GM11168 (cell line): ENCODE data around the gene KMT2E.
"Not testable (repeated sequence)": the region's sequence is repeated elsewhere in the genome, so short reads cannot be mapped to it uniquely, and the experiment has no call there.

Experiments
- in situ Hi-C: fragments of 300-500 bp; cut with MboI; formaldehyde crosslinking; loops from one replicate; pipeline ENCODE4 v1.12.0; 2022; ENCODE audit warnings: low sequenced_read_pairs; ENCODE audit not compliant: unreplicated experiment

KMT2E gene

DNA sequence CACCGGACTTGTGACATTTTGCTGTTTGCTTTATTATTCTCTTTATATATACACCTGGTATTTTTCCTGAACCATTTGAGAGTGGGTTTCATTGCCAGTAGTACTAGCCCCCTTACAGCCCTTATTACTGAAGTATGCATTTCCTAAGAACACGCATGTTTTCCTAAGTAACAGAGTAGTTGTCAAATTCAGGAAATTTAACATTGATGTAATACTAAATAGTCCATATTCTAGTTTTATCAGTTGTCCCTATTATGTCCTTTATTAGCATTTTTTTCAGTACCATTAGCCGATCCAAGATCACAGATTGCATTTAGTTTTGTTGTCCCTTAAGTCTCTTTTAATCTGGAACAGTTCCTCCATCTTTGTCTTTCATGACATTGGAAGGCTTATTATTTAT lies 8.0 kb downstream of the KMT2E start:
- in situ Hi-C loops = no loop called here

DNA sequence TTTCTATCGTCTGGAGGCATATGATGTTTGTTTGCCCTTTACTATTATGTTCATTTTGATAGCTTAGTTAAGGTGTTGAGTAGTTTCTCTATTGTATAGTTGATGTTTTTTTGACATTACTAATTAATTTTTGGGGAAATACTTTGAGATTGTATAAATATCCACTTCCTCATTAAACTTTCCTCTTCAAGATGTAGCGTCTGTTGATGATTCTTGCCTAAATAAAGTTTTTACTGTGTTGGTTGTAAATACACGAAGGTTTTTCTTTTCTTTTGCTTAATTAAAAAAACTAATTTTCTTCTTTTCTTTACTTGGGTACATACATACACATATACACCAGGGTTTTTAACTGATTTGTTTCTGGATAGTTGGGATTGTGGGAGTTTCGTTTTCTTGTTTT lies 8.5 kb downstream of the KMT2E start:
- in situ Hi-C loops = no loop called here

GRCh38 chr7:105024734-105025133 lies 10.7 kb downstream of the KMT2E start:
- in situ Hi-C loops = no loop called here

DNA sequence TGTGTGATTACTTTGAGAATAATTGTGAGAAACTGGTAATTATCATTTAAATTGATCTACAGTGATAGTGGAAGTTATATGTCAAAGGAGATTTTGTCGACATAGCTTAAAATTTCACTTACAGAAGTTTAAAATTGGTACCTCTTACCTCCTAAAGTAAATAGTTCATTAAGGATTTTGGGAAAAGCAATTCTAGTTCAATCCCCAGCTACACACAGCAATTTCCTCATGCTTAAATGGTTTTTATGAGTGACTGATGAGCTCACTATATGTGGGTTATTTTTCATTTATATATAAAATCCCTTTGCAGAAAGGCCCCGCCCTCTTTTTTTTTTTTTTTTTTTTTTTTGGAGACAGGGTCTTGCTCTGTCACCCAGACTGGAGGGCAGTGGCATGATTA lies 12.7 kb downstream of the KMT2E start:
- in situ Hi-C loops = no loop called here

DNA sequence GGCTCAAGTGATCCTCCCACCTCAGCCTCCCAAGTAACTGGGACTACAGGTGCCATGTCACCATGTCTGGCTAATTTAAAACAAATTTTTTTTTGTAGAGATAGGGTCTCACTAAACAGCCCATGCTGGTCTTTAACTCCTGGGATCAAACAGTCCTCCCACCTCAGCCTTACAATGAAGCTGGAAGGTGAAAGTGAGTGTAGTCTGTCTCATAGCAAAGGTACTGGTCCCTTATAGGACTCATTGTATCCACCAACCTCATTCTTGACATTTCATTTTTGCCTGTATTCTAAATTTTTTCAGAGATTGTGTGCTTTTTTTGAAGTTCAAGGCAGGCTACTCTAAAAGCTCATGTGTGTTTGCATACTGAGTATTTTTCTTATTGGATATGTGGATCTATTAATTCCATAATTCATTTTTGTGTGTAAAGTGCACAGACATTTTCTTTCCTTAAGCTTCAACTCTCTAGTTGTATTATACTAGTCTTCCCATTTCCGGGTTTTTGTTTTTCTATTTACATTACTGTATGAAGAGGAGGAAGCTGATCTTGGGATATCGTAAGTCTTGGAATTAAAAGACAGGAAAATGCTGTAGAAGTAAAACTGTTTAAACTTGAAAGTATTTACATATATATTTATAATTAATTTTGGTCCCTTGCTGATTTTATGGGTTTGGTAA lies 13.3 kb downstream of the KMT2E start:
- in situ Hi-C loops = no loop called here

DNA sequence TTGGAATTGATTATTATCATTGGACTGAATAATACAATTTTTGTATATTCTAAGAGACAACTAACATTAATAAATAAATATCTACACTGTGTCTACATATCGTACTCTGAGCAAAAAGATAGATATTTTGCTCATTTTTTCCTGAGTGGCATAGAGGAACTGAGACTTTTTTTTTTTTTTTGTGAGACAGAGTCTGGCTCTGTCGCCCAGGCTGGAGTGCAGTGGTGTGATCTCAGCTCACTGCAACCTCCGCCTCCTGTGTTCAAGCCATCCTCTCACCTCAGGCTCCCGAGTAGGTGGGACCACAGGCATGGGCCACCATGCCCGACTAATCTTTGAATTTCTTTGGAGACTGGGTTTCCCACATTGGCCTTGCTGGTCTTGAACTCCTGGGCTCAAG lies 14.0 kb downstream of the KMT2E start:
- in situ Hi-C loops = no loop called here

- in situ Hi-C loops = not testable (repeated sequence)
Observed at GRCh38 chr7:105028941-105029340, 14.9 kb downstream of the KMT2E start.

GRCh38 chr7:105030447-105030846 lies 16.4 kb downstream of the KMT2E start:
- in situ Hi-C loops = no loop called here

- in situ Hi-C loops = no loop called here
Observed at GRCh38 chr7:105032553-105033214, 18.7 kb downstream of the KMT2E start.

DNA sequence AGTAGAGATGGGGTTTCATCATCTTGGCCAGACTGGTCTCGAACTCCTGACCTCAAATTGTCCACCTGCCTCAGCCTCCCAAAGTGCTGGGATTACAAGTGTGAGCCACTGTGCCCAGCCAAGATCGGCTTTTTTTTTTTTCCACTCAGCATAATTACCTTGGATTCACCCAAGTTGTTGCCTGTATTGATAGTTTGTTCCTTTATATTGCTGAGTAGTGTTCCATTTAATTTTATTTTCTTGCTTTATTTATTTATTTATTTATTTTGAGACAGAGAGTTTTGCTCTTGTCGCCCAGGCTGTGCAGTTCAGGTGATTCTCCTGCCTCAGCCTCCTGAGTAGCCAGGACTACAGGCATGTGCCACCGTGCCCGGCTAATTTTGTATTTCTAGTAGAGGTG lies 21.3 kb downstream of the KMT2E start:
- in situ Hi-C loops = no loop called here

GRCh38 chr7:105036217-105037168 lies 22.5 kb downstream of the KMT2E start:
- in situ Hi-C loops = no loop called here

GRCh38 chr7:105037319-105037718 lies 23.3 kb downstream of the KMT2E start:
- in situ Hi-C loops = no loop called here

DNA sequence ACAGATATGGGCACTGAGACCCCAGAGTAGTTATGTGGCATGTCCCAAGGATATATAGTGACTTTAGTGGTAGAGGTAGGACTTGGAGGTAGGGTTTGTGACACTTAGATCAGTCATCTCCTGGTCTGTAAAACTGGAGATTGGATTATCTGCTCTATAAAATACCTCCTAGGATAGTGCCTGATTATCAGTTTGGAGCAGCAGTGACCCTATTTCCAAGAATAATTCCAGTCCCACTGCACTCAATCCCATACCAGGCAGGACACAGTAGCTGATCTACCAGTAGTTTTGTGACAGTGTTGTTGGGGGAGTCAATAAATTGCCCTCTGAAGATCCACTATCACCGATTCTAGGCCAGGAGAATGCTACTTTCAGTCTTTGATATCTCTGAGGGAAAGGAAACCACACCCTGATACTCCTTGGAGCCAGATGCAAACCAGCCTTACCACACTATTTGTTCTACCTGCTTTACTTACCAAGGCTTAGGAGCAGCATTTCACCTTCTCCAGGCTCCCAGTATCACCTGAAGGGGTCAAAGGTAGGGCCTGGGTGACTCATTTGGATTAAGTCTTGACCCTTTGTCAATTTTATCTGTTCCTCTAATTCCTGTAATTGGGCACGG lies 30.6 kb downstream of the KMT2E start:
- in situ Hi-C loops = no loop called here

GRCh38 chr7:105046414-105046813 lies 32.4 kb downstream of the KMT2E start:
- in situ Hi-C loops = no loop called here

DNA sequence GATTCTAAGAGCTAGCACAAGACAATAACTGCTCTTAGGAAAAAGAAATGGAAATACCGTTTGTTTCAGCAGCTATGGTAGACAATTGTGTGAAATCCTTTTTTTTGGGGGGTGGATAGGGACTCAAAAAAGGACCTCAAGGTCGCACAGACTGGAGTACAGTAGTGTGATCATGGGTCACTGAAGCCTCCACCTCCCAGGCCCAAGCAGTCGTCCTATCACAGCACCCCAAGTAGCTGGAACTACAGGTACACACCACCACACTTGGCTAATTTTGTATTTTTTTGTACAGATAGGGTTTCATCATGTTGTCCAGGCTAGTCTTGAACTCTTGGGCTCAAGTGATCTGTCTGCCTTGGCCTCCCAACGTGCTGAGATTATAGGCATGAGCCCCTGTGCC lies 33.9 kb downstream of the KMT2E start:
- in situ Hi-C loops = no loop called here

- in situ Hi-C loops = no loop called here
Observed at GRCh38 chr7:105050493-105050892, 36.5 kb downstream of the KMT2E start.

GRCh38 chr7:105050899-105051298 lies 36.9 kb downstream of the KMT2E start:
- in situ Hi-C loops = not testable (repeated sequence)

DNA sequence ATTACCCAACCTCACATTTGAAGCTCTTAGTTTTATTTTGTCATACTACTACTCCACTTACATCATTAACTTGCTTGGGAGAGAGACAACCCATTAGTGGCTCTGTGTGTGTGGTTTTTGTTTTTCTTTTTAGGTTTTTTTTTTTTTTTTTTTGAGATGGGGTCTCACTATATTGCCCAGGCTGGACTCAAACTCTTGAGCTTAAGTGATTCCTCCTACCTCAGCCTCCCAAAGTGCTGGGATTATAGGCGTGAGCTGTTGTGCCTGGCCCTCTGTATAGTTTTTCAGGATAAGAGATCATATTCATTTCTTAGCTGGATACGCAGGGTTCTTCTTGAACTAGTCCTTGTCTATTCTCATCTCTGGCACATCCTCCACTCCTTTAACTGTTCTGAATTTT lies 41.1 kb downstream of the KMT2E start:
- in situ Hi-C loops = no loop called here

GRCh38 chr7:105055621-105056020 lies 41.6 kb downstream of the KMT2E start:
- in situ Hi-C loops = no loop called here

- in situ Hi-C loops = no loop called here
Observed at GRCh38 chr7:105057472-105057871, 43.5 kb downstream of the KMT2E start.

DNA sequence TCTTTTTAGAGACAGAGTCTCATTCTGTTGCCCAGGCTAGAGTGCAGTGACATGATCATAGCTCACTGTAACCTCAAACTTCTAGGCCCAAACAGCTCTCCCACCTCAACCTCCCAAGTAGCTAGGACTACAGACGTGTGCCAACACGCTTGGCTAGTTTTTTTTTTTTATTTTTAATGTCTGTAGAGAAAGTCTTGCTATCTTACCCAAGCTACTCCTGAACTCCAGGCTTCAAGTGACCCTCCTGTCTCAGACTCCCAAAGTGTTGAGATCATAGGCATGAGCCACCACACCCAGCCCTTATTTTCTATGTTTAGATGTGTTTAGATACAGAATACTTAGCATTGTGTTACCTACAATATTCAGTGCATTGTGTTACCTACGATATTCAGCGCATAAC lies 46.4 kb downstream of the KMT2E start:
- in situ Hi-C loops = no loop called here
